Hepatocyte (in vitro differentiated cells): ENCODE measurements around the gene HOXB1. TPM values are rescaled to one million over a fixed set of nuclear protein-coding genes. Genes with fewer than 3 reads are reported as not detected.
A peak's percentile ranks its signal among the peaks of the same experiment; 100 is the strongest.

Experiments used
- DNase-seq: peaks from one replicate; pipeline ENCODE4 v3.0.0-alpha.2; 2016; ENCODE audit warnings: low spot score
- H2AFZ ChIP-seq: fragments of 200-600 bp; sonication (generic); 2 replicates; pipeline ENCODE4 v1.6.0; 2016; ENCODE audit warnings: antibody characterized with exemption, mild to moderate bottlenecking
- H3K27ac ChIP-seq: fragments of 200-600 bp; sonication (generic); 2 replicates; pipeline ENCODE4 v1.5.1; 2016; ENCODE audit warnings: mild to moderate bottlenecking
- H3K27me3 ChIP-seq: fragments of 200-600 bp; sonication (generic); 2 replicates; pipeline ENCODE4 v1.6.1; 2016
- H3K36me3 ChIP-seq: fragments of 200-600 bp; sonication (generic); replicated peaks from 2 replicates; pipeline ENCODE4 v1.5.1; 2016; ENCODE audit warnings: low read depth; ENCODE audit not compliant: insufficient read depth
- H3K4me1 ChIP-seq: fragments of 200-600 bp; sonication (generic); 2 replicates; pipeline ENCODE4 v1.5.1; 2016; ENCODE audit warnings: mild to moderate bottlenecking, moderate library complexity; ENCODE audit not compliant: insufficient read depth
- H3K4me2 ChIP-seq: fragments of 200-600 bp; sonication (generic); 2 replicates; pipeline ENCODE4 v1.6.0; 2016
- H3K4me3 ChIP-seq: fragments of 200-600 bp; sonication (generic); 2 replicates; pipeline ENCODE4 v1.5.1; 2016; ENCODE audit warnings: mild to moderate bottlenecking
- H3K79me2 ChIP-seq: fragments of 200-600 bp; sonication (generic); 2 replicates; pipeline ENCODE4 v1.6.0; 2017; ENCODE audit warnings: mild to moderate bottlenecking
- H3K9me2 ChIP-seq: fragments of 200-600 bp; sonication (generic); replicated peaks from 2 replicates; pipeline ENCODE4 v1.6.0; 2017; ENCODE audit warnings: mild to moderate bottlenecking; ENCODE audit not compliant: insufficient read depth
- H3K9me3 ChIP-seq: fragments of 200-600 bp; sonication (generic); 2 replicates; pipeline ENCODE4 v1.5.1; 2016; ENCODE audit warnings: low read depth, mild to moderate bottlenecking
- H4K20me1 ChIP-seq: fragments of 200-600 bp; sonication (generic); 2 replicates; pipeline ENCODE4 v1.6.0; 2016; ENCODE audit warnings: mild to moderate bottlenecking; ENCODE audit not compliant: insufficient read depth, poor library complexity, severe bottlenecking
- CTCF ChIP-seq: fragments of 200-600 bp; sonication (generic); IDR thresholded peaks from 2 replicates; pipeline ENCODE4 v1.5.1; 2016; ENCODE audit warnings: antibody characterized with exemption, mild to moderate bottlenecking; ENCODE audit not compliant: poor library complexity
- EZH2 ChIP-seq: fragments of 200-600 bp; sonication (generic); IDR thresholded peaks from 2 replicates; pipeline ENCODE4 v1.6.1; 2016; ENCODE audit warnings: antibody characterized with exemption, mild to moderate bottlenecking, borderline replicate concordance
- EZH2phosphoT487 ChIP-seq: fragments of 200-600 bp; sonication (generic); IDR thresholded peaks from one replicate; pipeline ENCODE4 v1.6.1; 2018; ENCODE audit warnings: antibody characterized with exemption, mild to moderate bottlenecking, low read depth, moderate library complexity; ENCODE audit not compliant: unreplicated experiment, severe bottlenecking
- WGBS: methylation state at CpG from one replicate; pipeline ENCODE4 v1.1.6; 2016; ENCODE audit warnings: low lambda C conversion rate; ENCODE audit errors: missing lambda C conversion rate; 5-methylcytosine and 5-hydroxymethylcytosine counted together
- polyA plus RNA-seq: library from polyadenylated mRNA; unstranded; fragments of >200 nt; fragmentation: Nextera tagmentation; extraction: Ambion mirVana; gene quantifications from 2 replicates; pipeline ENCODE4 v1.2.1, GENCODE V29; 2016
- total RNA-seq: library from RNA; depleted of rRNA; stranded (reverse); fragments of >200 nt; gene quantifications from 2 replicates; pipeline ENCODE4 v1.2.3, GENCODE V29; 2014

Gene HOXB1
- total and polyA plus RNA-seq, 2 experiments from 2014 or later = not detected

GRCh38 chr17:48553190-48553547 lies 22.4 kb upstream of the HOXB1 start:
- no peaks in the 10 kb centered on the region for H3K9me2 ChIP-seq
- peak overlapping the region; percentile 92 for H3K4me2 ChIP-seq
- H3K27me3 ChIP-seq = peaks cover 80% of the 10 kb centered on the region
- H3K4me3 ChIP-seq = no peak overlapping the region
- H3K4me1 ChIP-seq = peaks cover 38% of the 10 kb centered on the region
- H3K9me3 ChIP-seq = no peaks in the 10 kb centered on the region
- no peak for DNase-seq
- H2AFZ ChIP-seq = no peak overlapping the region
- H4K20me1 ChIP-seq = no peaks in the 10 kb centered on the region
- peaks cover 13% of the 10 kb centered on the region for H3K79me2 ChIP-seq
- 66% methylated on average over 5 of the region's 5 CpGs for WGBS
- H3K36me3 ChIP-seq = no peaks in the 10 kb centered on the region
- TF ChIP-seq CTCF = no peak
- TF ChIP-seq EZH2 = no peak
- TF ChIP-seq EZH2phosphoT487 = no peak
- no peak overlapping the region for H3K27ac ChIP-seq

- Histone ChIP-seq H3K27me3 (peaks cover 79% of the 10 kb centered on the region), H3K27ac (no peak overlapping the region), H4K20me1 (no peaks in the 10 kb centered on the region), H3K4me2 (no peak overlapping the region), H3K79me2 (peaks cover 11% of the 10 kb centered on the region), H3K9me3 (no peaks in the 10 kb centered on the region), H3K4me1 (peaks cover 38% of the 10 kb centered on the region), H2AFZ (no peak overlapping the region), H3K36me3 (no peaks in the 10 kb centered on the region), H3K9me2 (no peaks in the 10 kb centered on the region), H3K4me3 (no peak overlapping the region)
- no peak for TF ChIP-seq EZH2phosphoT487
- DNase-seq = no peak
- WGBS = 52% methylated on average over 5 of the region's 11 CpGs
These were observed 21.8 kb upstream of the HOXB1 start for GRCh38 chr17:48552466-48553189.

GRCh38 chr17:48551596-48552465 lies 21.0 kb upstream of the HOXB1 start:
- WGBS = 55% methylated on average over 39 of the region's 47 CpGs
- Histone ChIP-seq H4K20me1 (no peaks in the 10 kb centered on the region), H3K9me3 (no peaks in the 10 kb centered on the region), H3K4me1 (peaks cover 32% of the 10 kb centered on the region), H3K36me3 (no peaks in the 10 kb centered on the region), H3K27me3 (peaks cover 76% of the 10 kb centered on the region), H3K27ac (no peak overlapping the region), H3K4me3 (no peak overlapping the region), H3K9me2 (no peaks in the 10 kb centered on the region), H2AFZ (no peak overlapping the region), H3K79me2 (peaks cover 11% of the 10 kb centered on the region), H3K4me2 (no peak overlapping the region)
- TF ChIP-seq EZH2phosphoT487 = no peak
- no peak for TF ChIP-seq EZH2
- TF ChIP-seq CTCF = no peak
- DNase-seq = no peak

GRCh38 chr17:48551214-48551555 lies 20.4 kb upstream of the HOXB1 start:
- H3K36me3 ChIP-seq = no peaks in the 10 kb centered on the region
- WGBS = 48% methylated on average over 12 of the region's 19 CpGs
- DNase-seq = no peak
- H3K9me3 ChIP-seq = no peaks in the 10 kb centered on the region
- no peak overlapping the region for H3K27ac ChIP-seq
- peaks cover 25% of the 10 kb centered on the region for H3K4me1 ChIP-seq
- peaks cover 75% of the 10 kb centered on the region for H3K27me3 ChIP-seq
- H3K4me3 ChIP-seq = no peak overlapping the region
- peak overlapping the region; percentile 51 for H3K4me2 ChIP-seq
- TF ChIP-seq EZH2 (no peak), EZH2phosphoT487 (peak; percentile 4)
- no peaks in the 10 kb centered on the region for H4K20me1 ChIP-seq
- H2AFZ ChIP-seq = no peak overlapping the region
- H3K9me2 ChIP-seq = no peaks in the 10 kb centered on the region
- peaks cover 11% of the 10 kb centered on the region for H3K79me2 ChIP-seq
